OCI-LY1 (cell line): Measurements from ENCODE around the gene NIPAL3.

ENCODE experiments used
- CTCF ChIP-seq: fragments of 200-600 bp; sonication (generic), shearing (Covaris generic); IDR thresholded peaks from 2 replicates; pipeline ENCODE4 v1.5.1; 2017; ENCODE audit warnings: mild to moderate bottlenecking, antibody characterized with exemption, low read length, moderate library complexity, mixed read lengths
- EZH2 ChIP-seq: fragments of 200-600 bp; sonication (generic), shearing (Covaris generic); IDR thresholded peaks from 2 replicates; pipeline ENCODE4 v1.8.0; 2017; ENCODE audit warnings: borderline replicate concordance, mixed run types, mild to moderate bottlenecking, antibody characterized with exemption, low read length, moderate library complexity, mixed read lengths

- TF ChIP-seq CTCF (no peak), EZH2 (no peak)
These were observed 49.5 kb downstream of the NIPAL3 start for GRCh38 chr1:24465099-24465498.
